ENCODE measurements around the gene NPY4R. TPM values are rescaled to one million over a fixed set of nuclear protein-coding genes. Genes with fewer than 3 reads are reported as not detected.
"Not testable (repeated sequence)": the region's sequence is repeated elsewhere in the genome, so short reads cannot be mapped to it uniquely, and the experiment has no call there.

NPY4R gene, protein sequence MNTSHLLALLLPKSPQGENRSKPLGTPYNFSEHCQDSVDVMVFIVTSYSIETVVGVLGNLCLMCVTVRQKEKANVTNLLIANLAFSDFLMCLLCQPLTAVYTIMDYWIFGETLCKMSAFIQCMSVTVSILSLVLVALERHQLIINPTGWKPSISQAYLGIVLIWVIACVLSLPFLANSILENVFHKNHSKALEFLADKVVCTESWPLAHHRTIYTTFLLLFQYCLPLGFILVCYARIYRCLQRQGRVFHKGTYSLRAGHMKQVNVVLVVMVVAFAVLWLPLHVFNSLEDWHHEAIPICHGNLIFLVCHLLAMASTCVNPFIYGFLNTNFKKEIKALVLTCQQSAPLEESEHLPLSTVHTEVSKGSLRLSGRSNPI
- total RNA-seq (2014; rRNA removed; shearing (Covaris generic)) (not detected in 2 replicates), total RNA-seq (2022) (not detected in 2 replicates), Bru-seq, nascent RNA (not detected), BruChase-seq, experiment 1, labeled RNA remaining after a 6-hour chase (not detected), BruChase-seq, experiment 2, labeled RNA remaining after a 2-hour chase (not detected)
- long read RNA-seq, result 0 reads

DNA sequence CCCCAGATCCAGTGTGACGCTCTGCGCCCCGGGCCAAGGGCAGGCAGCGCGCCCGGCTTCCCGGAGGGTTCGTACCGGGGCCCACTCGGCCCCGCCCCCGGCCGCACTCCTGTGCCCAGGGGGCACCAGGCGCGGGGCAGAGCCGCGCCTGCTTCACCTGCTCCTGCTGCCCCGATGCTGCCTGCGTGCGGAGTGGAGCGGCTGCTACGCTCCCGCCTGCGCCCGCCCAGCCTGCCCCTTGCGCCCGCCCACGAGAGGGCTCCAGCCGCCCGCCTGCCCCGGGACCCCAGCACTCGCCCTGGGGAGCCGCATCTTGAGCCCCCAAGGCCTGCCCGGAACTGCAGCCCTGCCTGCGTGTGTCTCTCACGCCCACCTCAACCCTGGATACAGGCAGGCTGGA, at the start of gene NPY4R:
NPY4R (minus strand) TSS at position 194 of the 400 bp plus-strand sequence. CDS start 3,323 bp downstream, outside the sequence.
- H3K36me3 ChIP-seq (ENCODE audit: insufficient read depth, low read length); H3K9me2 ChIP-seq (ENCODE audit: insufficient read depth, low read length); H3K4me3 ChIP-seq (ENCODE audit: low read depth, low read length, poor library complexity, severe bottlenecking); H3K27ac ChIP-seq (ENCODE audit: low read depth, low read length, poor library complexity, severe bottlenecking); BruUV-seq (replicated peaks); H3K4me2 ChIP-seq (ENCODE audit: low read length); H3K79me2 ChIP-seq (ENCODE audit: insufficient read depth, low read depth, low read length); H3K4me1 ChIP-seq (ENCODE audit: insufficient read depth, low read length, poor library complexity, severe bottlenecking); DNase-seq (ENCODE audit: low spot score); H3K9me3 ChIP-seq (ENCODE audit: low read length); intact Hi-C loops (cut with micrococcal nuclease; ENCODE audit: unreplicated experiment); CTCF ChIA-PET (ENCODE audit: unreplicated experiment); H4K20me1 ChIP-seq (ENCODE audit: insufficient read depth, low read length); H2AFZ ChIP-seq (ENCODE audit: low read length); POLR2A ChIA-PET: not testable (repeated sequence)

DNA sequence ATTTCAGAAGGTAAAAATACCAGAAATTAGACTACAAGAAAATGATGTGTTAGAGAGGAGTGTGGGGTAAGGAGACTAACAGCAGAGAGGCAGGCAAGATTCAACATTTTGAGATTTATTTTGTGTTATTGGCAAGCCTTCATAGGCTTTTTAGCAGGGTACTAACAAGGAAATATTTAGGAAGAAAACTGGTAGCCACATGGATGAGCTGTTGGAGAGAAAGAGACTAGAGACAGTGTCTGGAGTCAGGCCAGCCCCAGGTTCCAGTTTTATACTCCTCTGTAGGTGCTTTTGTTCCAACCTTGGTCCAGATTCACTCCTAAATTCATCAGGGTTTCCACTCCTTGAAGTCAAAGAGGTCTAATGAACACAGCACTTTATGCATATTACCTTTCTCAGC, 49.6 kb upstream of the NPY4R start:
- Histone ChIP-seq H3K36me3 (ENCODE audit: insufficient read depth, low read length) (no peaks in the 10 kb centered on the region), H3K9me2 (ENCODE audit: insufficient read depth, low read length) (no peaks in the 10 kb centered on the region), H3K9me3 (ENCODE audit: low read length) (no peaks in the 10 kb centered on the region), H3K4me1 (ENCODE audit: insufficient read depth, low read length, poor library complexity, severe bottlenecking) (no peaks in the 10 kb centered on the region), H3K4me3 (ENCODE audit: low read depth, low read length, poor library complexity, severe bottlenecking) (no peak overlapping the region), H3K4me2 (ENCODE audit: low read length) (no peak overlapping the region), H3K27ac (ENCODE audit: low read depth, low read length, poor library complexity, severe bottlenecking) (no peak overlapping the region), H4K20me1 (ENCODE audit: insufficient read depth, low read length) (no peaks in the 10 kb centered on the region), H2AFZ (ENCODE audit: low read length) (no peak overlapping the region), H3K79me2 (ENCODE audit: insufficient read depth, low read depth, low read length) (no peaks in the 10 kb centered on the region)
- CTCF ChIA-PET (ENCODE audit: unreplicated experiment), result no interaction called here
- BruUV-seq (replicated peaks), result no TSS peak
- intact Hi-C loops (cut with micrococcal nuclease; ENCODE audit: unreplicated experiment), result no loop called here
- no peak for DNase-seq (ENCODE audit: low spot score)
- POLR2A ChIA-PET, result no interaction called here
- no peak for TF ChIP-seq EZH2phosphoT487 (IDR thresholded peaks at IDR 0.05; ENCODE audit: borderline replicate concordance, low read depth, low read length)
- TF ChIP-seq, protein P1, sequence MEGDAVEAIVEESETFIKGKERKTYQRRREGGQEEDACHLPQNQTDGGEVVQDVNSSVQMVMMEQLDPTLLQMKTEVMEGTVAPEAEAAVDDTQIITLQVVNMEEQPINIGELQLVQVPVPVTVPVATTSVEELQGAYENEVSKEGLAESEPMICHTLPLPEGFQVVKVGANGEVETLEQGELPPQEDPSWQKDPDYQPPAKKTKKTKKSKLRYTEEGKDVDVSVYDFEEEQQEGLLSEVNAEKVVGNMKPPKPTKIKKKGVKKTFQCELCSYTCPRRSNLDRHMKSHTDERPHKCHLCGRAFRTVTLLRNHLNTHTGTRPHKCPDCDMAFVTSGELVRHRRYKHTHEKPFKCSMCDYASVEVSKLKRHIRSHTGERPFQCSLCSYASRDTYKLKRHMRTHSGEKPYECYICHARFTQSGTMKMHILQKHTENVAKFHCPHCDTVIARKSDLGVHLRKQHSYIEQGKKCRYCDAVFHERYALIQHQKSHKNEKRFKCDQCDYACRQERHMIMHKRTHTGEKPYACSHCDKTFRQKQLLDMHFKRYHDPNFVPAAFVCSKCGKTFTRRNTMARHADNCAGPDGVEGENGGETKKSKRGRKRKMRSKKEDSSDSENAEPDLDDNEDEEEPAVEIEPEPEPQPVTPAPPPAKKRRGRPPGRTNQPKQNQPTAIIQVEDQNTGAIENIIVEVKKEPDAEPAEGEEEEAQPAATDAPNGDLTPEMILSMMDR (conservative IDR thresholded peaks at IDR 0.05; ENCODE audit: low read length), result no peak

DNA sequence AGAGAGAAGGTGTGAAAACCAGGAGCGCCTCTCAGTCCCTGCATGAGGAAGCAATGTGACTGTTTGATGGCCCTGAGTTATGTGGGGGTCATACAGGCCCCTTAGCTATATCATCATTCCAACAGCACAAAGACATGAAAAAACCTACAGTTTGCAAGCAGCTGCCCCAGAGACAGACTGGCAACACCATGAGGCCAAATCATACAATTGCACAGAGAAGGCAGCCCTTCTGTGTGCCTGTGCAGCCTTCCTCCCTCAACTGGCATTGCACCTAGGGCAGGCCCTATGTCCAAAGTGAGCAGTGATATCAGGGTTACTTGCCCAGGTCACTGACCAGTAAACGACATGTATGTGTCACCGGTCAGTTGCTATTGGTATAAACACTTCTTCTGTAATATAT, 49.1 kb upstream of the NPY4R start:
- no peak for DNase-seq (ENCODE audit: low spot score)
- H3K9me3 ChIP-seq (ENCODE audit: low read length), result no peaks in the 10 kb centered on the region
- no peak overlapping the region for H3K4me3 ChIP-seq (ENCODE audit: low read depth, low read length, poor library complexity, severe bottlenecking)
- H3K36me3 ChIP-seq (ENCODE audit: insufficient read depth, low read length), result no peaks in the 10 kb centered on the region
- intact Hi-C loops (cut with micrococcal nuclease; ENCODE audit: unreplicated experiment), result no loop called here
- no peak overlapping the region for H3K27ac ChIP-seq (ENCODE audit: low read depth, low read length, poor library complexity, severe bottlenecking)
- ChIA-PET POLR2A (no interaction called here), CTCF (ENCODE audit: unreplicated experiment) (no interaction called here)
- H4K20me1 ChIP-seq (ENCODE audit: insufficient read depth, low read length), result no peaks in the 10 kb centered on the region
- no peak overlapping the region for H2AFZ ChIP-seq (ENCODE audit: low read length)
- H3K9me2 ChIP-seq (ENCODE audit: insufficient read depth, low read length), result no peaks in the 10 kb centered on the region
- no TSS peak for BruUV-seq (replicated peaks)
- no peaks in the 10 kb centered on the region for H3K79me2 ChIP-seq (ENCODE audit: insufficient read depth, low read depth, low read length)
- TF ChIP-seq, protein P1 (conservative IDR thresholded peaks at IDR 0.05; ENCODE audit: low read length), result no peak
- no peak for TF ChIP-seq EZH2phosphoT487 (IDR thresholded peaks at IDR 0.05; ENCODE audit: borderline replicate concordance, low read depth, low read length)
- no peak overlapping the region for H3K4me2 ChIP-seq (ENCODE audit: low read length)
- H3K4me1 ChIP-seq (ENCODE audit: insufficient read depth, low read length, poor library complexity, severe bottlenecking), result no peaks in the 10 kb centered on the region

Measured in OCI-LY7 (cell line).